Duodenal mucosa (tissue), 2 donors: ENCODE measurements around the gene WDR35.
"Not testable (repeated sequence)": the region's sequence is repeated elsewhere in the genome, so short reads cannot be mapped to it uniquely, and the experiment has no call there.

Experiments
- H3K27ac ChIP-seq: one replicate; pipeline ENCODE4 v1.7.0; 2013; ENCODE audit warnings: low read depth, low read length
- H3K27me3 ChIP-seq, 2 donors: one replicate each; pipeline ENCODE4 v1.7.0; 2013; ENCODE audit warnings: low read length in 2 of 2, control low read depth in 1 of 2; ENCODE audit not compliant: insufficient read depth in 2 of 2, control insufficient read depth in 1 of 2
- H3K36me3 ChIP-seq, 2 donors: one replicate each; pipeline ENCODE4 v1.7.0; 2013; ENCODE audit warnings: low read length in 2 of 2, control low read depth in 1 of 2; ENCODE audit not compliant: insufficient read depth in 2 of 2, control insufficient read depth in 1 of 2
- H3K4me1 ChIP-seq, 2 donors: one replicate each; pipeline ENCODE4 v1.7.0; 2013; ENCODE audit warnings: low read length in 2 of 2, control low read depth in 1 of 2; ENCODE audit not compliant: insufficient read depth in 2 of 2, control insufficient read depth in 1 of 2
- H3K4me3 ChIP-seq, 2 donors: one replicate each; pipeline ENCODE4 v1.7.0; 2013; ENCODE audit warnings: low read length in 2 of 2, low read depth in 1 of 2
- H3K9ac ChIP-seq, 2 donors: one replicate each; pipeline ENCODE4 v1.7.0; 2013; ENCODE audit warnings: low read length in 2 of 2, low read depth in 1 of 2
- H3K9me3 ChIP-seq, 2 donors: one replicate each; pipeline ENCODE4 v1.7.0; 2013; ENCODE audit warnings: low read length in 2 of 2, control low read depth in 1 of 2; ENCODE audit not compliant: control insufficient read depth in 1 of 2

Gene WDR35

GRCh38 chr2:19885791-19886190, 104.1 kb downstream of the WDR35 start:
- Histone ChIP-seq H3K27ac (no peak overlapping the region), H3K4me1 (peaks cover 0 to 6% of the 10 kb centered on the region in 2 donors), H3K36me3 (no peaks in the 10 kb centered on the region), H3K4me3 (no peak overlapping the region), H3K27me3 (no peaks in the 10 kb centered on the region), H3K9me3 (no peaks in the 10 kb centered on the region), H3K9ac (no peak overlapping the region)

DNA sequence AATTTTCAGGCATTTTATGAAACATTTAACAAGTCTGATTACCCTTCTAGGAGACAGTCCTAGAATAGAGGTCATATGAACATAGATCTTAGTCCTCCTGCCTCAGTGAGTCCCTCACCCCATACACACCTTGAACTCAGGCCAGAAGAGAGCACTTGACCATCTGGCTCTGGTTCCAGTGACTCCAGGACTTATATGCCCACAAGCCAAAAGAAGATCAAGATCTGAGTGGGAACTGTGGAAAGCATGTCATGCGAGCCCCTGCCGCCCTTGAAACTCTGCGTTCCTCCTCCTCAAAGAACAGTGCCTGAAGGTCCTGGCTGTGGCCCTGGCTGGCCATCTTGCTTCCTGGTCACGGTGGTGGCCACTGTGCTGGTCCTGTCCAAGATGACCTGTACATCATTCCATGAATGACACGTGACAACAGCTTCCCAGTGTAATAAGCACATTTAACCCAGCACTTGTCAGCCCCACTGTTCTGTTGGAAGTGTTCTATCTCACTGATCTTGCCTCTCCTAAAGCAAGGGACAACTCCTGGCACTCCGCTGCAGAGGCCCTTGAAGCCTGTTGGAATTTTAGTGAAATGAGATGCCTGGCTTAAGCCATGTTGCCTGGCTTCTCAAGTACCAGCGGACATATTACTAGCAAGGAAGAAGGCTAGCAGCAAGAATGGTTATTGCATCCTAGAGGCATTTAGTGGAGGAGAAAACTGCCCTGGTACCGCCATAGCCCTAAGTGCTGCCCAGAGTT, 105.8 kb downstream of the WDR35 start:
- peaks cover 0 to 6% of the 10 kb centered on the region in 2 donors for H3K4me1 ChIP-seq

DNA sequence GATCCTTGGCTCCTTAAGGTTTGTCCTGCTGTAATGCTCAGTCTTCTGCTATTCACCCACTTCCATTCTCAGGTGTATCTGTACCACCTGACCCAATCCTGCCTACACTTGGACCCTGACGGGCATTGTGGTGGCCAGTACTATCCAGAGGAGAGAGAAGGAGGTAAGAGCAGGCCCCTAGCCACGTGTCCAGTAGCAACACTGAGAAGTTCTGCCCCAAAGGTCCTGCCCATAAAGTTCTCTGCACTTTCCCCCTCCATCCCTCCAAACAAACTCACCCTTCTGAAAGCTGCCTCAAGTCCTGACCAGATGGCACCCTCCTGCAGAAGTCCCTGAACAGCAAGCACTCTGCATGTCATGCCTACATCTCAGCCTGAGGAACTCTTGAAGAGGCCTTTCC, 106.4 kb downstream of the WDR35 start:
- Histone ChIP-seq H3K27ac (no peak overlapping the region), H3K9me3 (no peaks in the 10 kb centered on the region), H3K36me3 (no peaks in the 10 kb centered on the region), H3K4me3 (no peak overlapping the region), H3K27me3 (no peaks in the 10 kb centered on the region), H3K9ac (no peak overlapping the region), H3K4me1 (peaks cover 0 to 6% of the 10 kb centered on the region in 2 donors)

More for the DNA sequence above, 105.8 kb downstream of the WDR35 start:
- Histone ChIP-seq H3K9me3 (no peaks in the 10 kb centered on the region), H3K9ac (no peak overlapping the region), H3K27ac (no peak overlapping the region), H3K27me3 (no peaks in the 10 kb centered on the region), H3K36me3 (no peaks in the 10 kb centered on the region), H3K4me3 (no peak overlapping the region)

DNA sequence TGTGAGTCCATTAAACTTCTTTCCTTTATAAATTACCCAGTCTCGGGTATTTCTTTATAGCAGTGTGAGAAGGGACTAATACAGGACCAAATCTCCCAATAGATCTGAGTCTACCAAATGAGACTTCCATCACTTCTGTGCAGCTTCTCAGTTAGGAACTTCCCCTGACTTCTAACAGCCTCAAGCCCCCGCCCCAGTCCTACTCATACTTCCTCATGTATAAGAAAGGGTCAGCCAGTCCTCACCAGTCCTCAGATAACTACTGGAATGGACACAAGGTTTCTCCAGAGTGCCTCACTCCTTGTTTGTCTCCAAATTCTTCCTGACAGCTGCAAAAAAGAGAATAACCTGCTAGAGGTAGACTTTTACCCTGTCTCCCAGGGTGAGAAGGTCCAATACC, 107.6 kb downstream of the WDR35 start:
- H3K4me1 ChIP-seq, result peaks cover 0 to 5% of the 10 kb centered on the region in 2 donors
- H3K27me3 ChIP-seq, result no peaks in the 10 kb centered on the region
- H3K9ac ChIP-seq, result no peak overlapping the region
- H3K27ac ChIP-seq, result no peak overlapping the region
- no peak overlapping the region for H3K4me3 ChIP-seq
- H3K9me3 ChIP-seq, result no peaks in the 10 kb centered on the region
- H3K36me3 ChIP-seq, result no peaks in the 10 kb centered on the region

DNA sequence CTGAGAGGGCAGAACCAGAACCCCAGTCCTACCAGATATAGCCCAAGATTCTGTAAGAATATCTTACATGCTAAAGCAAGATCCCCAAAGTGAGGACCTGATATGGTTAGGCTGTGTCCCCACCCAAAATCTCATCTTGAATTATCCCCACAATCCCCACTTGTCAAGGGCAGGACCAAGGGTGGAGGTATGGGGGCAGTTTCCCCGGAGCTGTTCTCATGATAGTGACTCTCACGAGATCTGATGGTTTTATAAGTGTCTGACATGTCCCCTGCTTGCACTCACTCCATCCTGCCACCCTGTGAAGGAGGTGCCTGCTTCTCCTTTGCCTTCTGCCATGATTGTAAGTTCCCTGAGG, 108.0 kb downstream of the WDR35 start:
- H3K36me3 ChIP-seq, result no peaks in the 10 kb centered on the region
- no peak overlapping the region for H3K27ac ChIP-seq
- H3K27me3 ChIP-seq, result no peaks in the 10 kb centered on the region
- H3K4me1 ChIP-seq, result peaks cover 0 to 1% of the 10 kb centered on the region in 2 donors
- H3K9me3 ChIP-seq, result no peaks in the 10 kb centered on the region
- no peak overlapping the region for H3K9ac ChIP-seq
- H3K4me3 ChIP-seq, result no peak overlapping the region

- Histone ChIP-seq H3K9ac (no peak overlapping the region), H3K27ac (no peak overlapping the region), H3K36me3 (no peaks in the 10 kb centered on the region), H3K4me1 (no peaks in the 10 kb centered on the region), H3K4me3 (no peak overlapping the region), H3K27me3 (no peaks in the 10 kb centered on the region), H3K9me3 (no peaks in the 10 kb centered on the region)
Observed at GRCh38 chr2:19881221-19881907, 108.5 kb downstream of the WDR35 start.

GRCh38 chr2:19880191-19880590, 109.7 kb downstream of the WDR35 start:
- H3K9me3 ChIP-seq, H3K4me1 ChIP-seq, H3K27me3 ChIP-seq, H3K36me3 ChIP-seq, H3K4me3 ChIP-seq, H3K27ac ChIP-seq, H3K9ac ChIP-seq: not testable (repeated sequence)

DNA sequence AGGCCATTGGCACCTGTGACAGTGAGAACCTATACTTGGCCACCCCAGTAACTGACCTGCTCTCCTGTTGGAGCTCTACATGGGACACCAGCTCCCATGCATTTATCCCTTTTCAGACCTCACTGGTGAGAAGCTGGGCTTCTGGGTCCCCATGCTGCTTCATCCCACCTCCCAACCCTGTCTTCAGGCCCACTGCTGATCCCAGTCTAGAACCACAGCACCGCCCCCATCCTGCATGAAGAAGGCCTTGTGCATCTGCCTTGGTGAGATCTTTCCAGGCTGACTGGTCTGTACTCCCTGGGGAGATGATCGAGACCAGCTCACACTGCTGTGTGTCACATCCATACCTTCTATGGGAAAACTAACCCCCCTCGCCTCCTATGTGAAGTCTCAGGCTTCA, 110.8 kb downstream of the WDR35 start:
- H3K27ac ChIP-seq, result no peak overlapping the region
- H3K4me3 ChIP-seq, result no peak overlapping the region
- H3K27me3 ChIP-seq, result no peaks in the 10 kb centered on the region
- H3K36me3 ChIP-seq, result no peaks in the 10 kb centered on the region
- H3K9ac ChIP-seq, result no peak overlapping the region
- no peaks in the 10 kb centered on the region for H3K9me3 ChIP-seq
- no peaks in the 10 kb centered on the region for H3K4me1 ChIP-seq

GRCh38 chr2:19878268-19879046, 111.4 kb downstream of the WDR35 start:
- no peak overlapping the region for H3K27ac ChIP-seq
- no peak overlapping the region for H3K4me3 ChIP-seq
- no peaks in the 10 kb centered on the region for H3K36me3 ChIP-seq
- no peaks in the 10 kb centered on the region for H3K9me3 ChIP-seq
- no peaks in the 10 kb centered on the region for H3K4me1 ChIP-seq
- no peak overlapping the region for H3K9ac ChIP-seq
- H3K27me3 ChIP-seq, result no peaks in the 10 kb centered on the region

GRCh38 chr2:19876751-19877150, 113.2 kb downstream of the WDR35 start:
- no peak overlapping the region for H3K9ac ChIP-seq
- H3K4me1 ChIP-seq, result no peaks in the 10 kb centered on the region
- H3K27me3 ChIP-seq, result no peaks in the 10 kb centered on the region
- H3K36me3 ChIP-seq, result no peaks in the 10 kb centered on the region
- H3K9me3 ChIP-seq, result no peaks in the 10 kb centered on the region
- no peak overlapping the region for H3K27ac ChIP-seq
- H3K4me3 ChIP-seq, result no peak overlapping the region
